Transverse colon (tissue), 4 donors: Measurements from ENCODE around the gene DCST1.

Experiments
- EP300 ChIP-seq: sonication (generic); formaldehyde crosslinking; IDR thresholded peaks from one replicate; pipeline ENCODE4 v1.6.1; 2017; ENCODE audit warnings: antibody characterized with exemption, low read depth
- POLR2A ChIP-seq: fragments of 450-650 bp; IDR thresholded peaks from one replicate; pipeline ENCODE4 v1.6.1; 2016; ENCODE audit warnings: antibody characterized with exemption, mild to moderate bottlenecking, moderate library complexity
- POLR2AphosphoS5 ChIP-seq, 3 donors: sonication (generic); formaldehyde crosslinking; IDR thresholded peaks; one replicate each; pipeline ENCODE4 v1.6.1; 2016; ENCODE audit warnings: antibody characterized with exemption in 3 of 3
- TF ChIP-seq, protein P1 (sequence below), 5 experiments: fragments of 200-600 bp in 3 of 5; fragments of 450-650 bp in 2 of 5; sonication (generic) in 3 of 5; IDR thresholded peaks; 1 replicate in 2 of 5; 2 replicates in 3 of 5; pipeline ENCODE4 v1.5.1; 2016 to 2017; ENCODE audit warnings: antibody characterized with exemption in 5 of 5, inconsistent platforms in 3 of 5, mild to moderate bottlenecking in 2 of 5, moderate library complexity in 1 of 5

DNA sequence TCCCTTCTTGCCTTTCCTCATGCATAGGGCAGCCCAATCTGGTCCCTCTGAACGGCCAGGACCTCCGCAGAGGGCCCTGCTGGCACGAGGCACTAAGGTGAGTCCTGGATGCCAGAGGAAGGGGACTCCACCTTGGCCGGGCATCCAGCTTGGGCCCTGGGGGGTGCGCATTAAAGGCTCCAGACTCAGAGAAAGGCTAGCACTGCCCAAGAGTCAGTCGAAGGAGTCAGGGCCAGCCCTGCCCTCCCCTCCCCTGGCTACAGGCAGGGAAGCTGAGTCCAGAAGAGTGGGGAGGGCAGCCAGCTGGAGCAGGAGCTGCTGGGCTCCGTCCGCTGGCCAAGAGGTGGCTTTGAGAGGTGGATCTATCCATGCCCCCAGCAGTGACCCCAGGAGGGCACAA, 27.1 kb downstream of the DCST1 start:
- TF ChIP-seq, protein P1, sequence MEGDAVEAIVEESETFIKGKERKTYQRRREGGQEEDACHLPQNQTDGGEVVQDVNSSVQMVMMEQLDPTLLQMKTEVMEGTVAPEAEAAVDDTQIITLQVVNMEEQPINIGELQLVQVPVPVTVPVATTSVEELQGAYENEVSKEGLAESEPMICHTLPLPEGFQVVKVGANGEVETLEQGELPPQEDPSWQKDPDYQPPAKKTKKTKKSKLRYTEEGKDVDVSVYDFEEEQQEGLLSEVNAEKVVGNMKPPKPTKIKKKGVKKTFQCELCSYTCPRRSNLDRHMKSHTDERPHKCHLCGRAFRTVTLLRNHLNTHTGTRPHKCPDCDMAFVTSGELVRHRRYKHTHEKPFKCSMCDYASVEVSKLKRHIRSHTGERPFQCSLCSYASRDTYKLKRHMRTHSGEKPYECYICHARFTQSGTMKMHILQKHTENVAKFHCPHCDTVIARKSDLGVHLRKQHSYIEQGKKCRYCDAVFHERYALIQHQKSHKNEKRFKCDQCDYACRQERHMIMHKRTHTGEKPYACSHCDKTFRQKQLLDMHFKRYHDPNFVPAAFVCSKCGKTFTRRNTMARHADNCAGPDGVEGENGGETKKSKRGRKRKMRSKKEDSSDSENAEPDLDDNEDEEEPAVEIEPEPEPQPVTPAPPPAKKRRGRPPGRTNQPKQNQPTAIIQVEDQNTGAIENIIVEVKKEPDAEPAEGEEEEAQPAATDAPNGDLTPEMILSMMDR (IDR thresholded peaks at IDR 0.05), result no peak
- TF ChIP-seq EP300 (no peak), POLR2AphosphoS5 (IDR thresholded peaks at IDR 0.05) (no peak), POLR2A (no peak)
